H9 (cell line): ENCODE data around the gene CYFIP1. TPM values are rescaled to one million over a fixed set of nuclear protein-coding genes. Genes with fewer than 3 reads are reported as not detected.

Experiments used
- DNase-seq: peaks from one replicate; pipeline ENCODE4 v3.0.0-alpha.2; 2017
- H2AFZ ChIP-seq: one replicate; pipeline ENCODE4 v1.6.1; 2013; ENCODE audit warnings: mild to moderate bottlenecking, low read length, control low read depth, moderate library complexity
- H2AK5ac ChIP-seq: 2 replicates; pipeline ENCODE4 v1.6.1; 2013; ENCODE audit warnings: low read length, control low read depth, mixed read lengths; ENCODE audit not compliant: insufficient read length
- H2BK120ac ChIP-seq: one replicate; pipeline ENCODE4 v1.6.1; 2013; ENCODE audit warnings: low read depth, mild to moderate bottlenecking, low read length, control low read depth, inconsistent platforms; ENCODE audit not compliant: poor library complexity, severe bottlenecking
- H2BK12ac ChIP-seq: 2 replicates; pipeline ENCODE4 v1.6.1; 2013; ENCODE audit warnings: low read length, control low read depth, mixed read lengths, low read depth; ENCODE audit not compliant: insufficient read length
- H2BK15ac ChIP-seq: 2 replicates; pipeline ENCODE4 v1.6.1; 2013; ENCODE audit warnings: low read depth, low read length, control low read depth
- H2BK20ac ChIP-seq: one replicate; pipeline ENCODE4 v1.6.1; 2013; ENCODE audit warnings: low read depth, mild to moderate bottlenecking, low read length, control low read depth, inconsistent platforms; ENCODE audit not compliant: poor library complexity, severe bottlenecking
- H2BK5ac ChIP-seq: 2 replicates; pipeline ENCODE4 v1.6.1; 2013; ENCODE audit warnings: low read length, control low read depth, mixed read lengths; ENCODE audit not compliant: insufficient read length
- H3K14ac ChIP-seq: 2 replicates; pipeline ENCODE4 v1.6.1; 2013; ENCODE audit warnings: low read length, control low read depth; ENCODE audit not compliant: insufficient read depth
- H3K18ac ChIP-seq: 2 replicates; pipeline ENCODE4 v1.6.1; 2013; ENCODE audit warnings: low read depth, mild to moderate bottlenecking, mixed read lengths, low read length, control low read depth; ENCODE audit not compliant: insufficient read length
- H3K23ac ChIP-seq: 2 replicates; pipeline ENCODE4 v1.6.1; 2013; ENCODE audit warnings: low read length, control low read depth, mixed read lengths, low read depth; ENCODE audit not compliant: insufficient read length
- H3K23me2 ChIP-seq: 2 replicates; pipeline ENCODE4 v1.6.1; 2013; ENCODE audit warnings: low read depth, mild to moderate bottlenecking, mixed read lengths, low read length, control low read depth; ENCODE audit not compliant: insufficient read length, poor library complexity, severe bottlenecking
- H3K27ac ChIP-seq: 2 replicates; pipeline ENCODE4 v1.5.1; 2013; ENCODE audit warnings: low read length, control low read depth, mixed read lengths, low read depth; ENCODE audit not compliant: insufficient read length
- H3K27me3 ChIP-seq: 2 replicates; pipeline ENCODE4 v1.6.1; 2013; ENCODE audit warnings: low read length, control low read depth, inconsistent platforms; ENCODE audit not compliant: insufficient read depth
- H3K4ac ChIP-seq: 2 replicates; pipeline ENCODE4 v1.6.1; 2013; ENCODE audit warnings: low read depth, mild to moderate bottlenecking, control low read depth, inconsistent platforms, low read length, moderate library complexity
- H3K4me1 ChIP-seq: 2 replicates; pipeline ENCODE4 v1.6.1; 2013; ENCODE audit warnings: low read length, control low read depth, inconsistent platforms; ENCODE audit not compliant: insufficient read depth
- H3K4me2 ChIP-seq: 2 replicates; pipeline ENCODE4 v1.6.1; 2013; ENCODE audit warnings: low read length, control low read depth, mixed read lengths; ENCODE audit not compliant: insufficient read length, insufficient read depth
- H3K56ac ChIP-seq: 2 replicates; pipeline ENCODE4 v1.6.1; 2013; ENCODE audit warnings: low read depth, mild to moderate bottlenecking, mixed read lengths, low read length, control low read depth; ENCODE audit not compliant: insufficient read length
- H3K79me1 ChIP-seq: 2 replicates; pipeline ENCODE4 v1.6.1; 2013; ENCODE audit warnings: low read depth, mild to moderate bottlenecking, moderate library complexity, low read length, control low read depth, inconsistent platforms; ENCODE audit not compliant: insufficient read depth, poor library complexity, severe bottlenecking
- H3K79me2 ChIP-seq: 2 replicates; pipeline ENCODE4 v1.6.1; 2013; ENCODE audit warnings: low read length, control low read depth, inconsistent platforms; ENCODE audit not compliant: insufficient read depth
- H3K9ac ChIP-seq: 2 replicates; pipeline ENCODE4 v1.6.1; 2013; ENCODE audit warnings: low read length, control low read depth, mixed read lengths; ENCODE audit not compliant: insufficient read length; ENCODE audit errors: extremely low read depth
- H3K9me3 ChIP-seq: one replicate; pipeline ENCODE4 v1.6.1; 2013; ENCODE audit warnings: low read depth, low read length, inconsistent platforms; ENCODE audit not compliant: control insufficient read depth
- H3T11ph ChIP-seq: one replicate; pipeline ENCODE4 v1.6.1; 2013; ENCODE audit warnings: mild to moderate bottlenecking, low read length, control low read depth, inconsistent platforms
- H4K20me1 ChIP-seq: one replicate; pipeline ENCODE4 v1.6.1; 2013; ENCODE audit not compliant: control insufficient read depth, insufficient read length, insufficient read depth
- H4K5ac ChIP-seq: 2 replicates; pipeline ENCODE4 v1.6.1; 2013; ENCODE audit warnings: low read depth, mild to moderate bottlenecking, mixed read lengths, low read length, control low read depth; ENCODE audit not compliant: insufficient read length
- H4K8ac ChIP-seq: replicated peaks from 2 replicates; pipeline ENCODE4 v1.6.1; 2013; ENCODE audit warnings: low read length, control low read depth, mixed read lengths, low read depth; ENCODE audit not compliant: insufficient read length
- H4K91ac ChIP-seq: 2 replicates; pipeline ENCODE4 v1.6.1; 2013; ENCODE audit warnings: low read depth, mild to moderate bottlenecking, moderate library complexity, mixed read lengths, low read length, control low read depth; ENCODE audit not compliant: insufficient read length
- H3K27ac Mint-ChIP-seq, 3 experiments: 2 replicates in 2 of 3; 3 replicates in 1 of 3; pipeline ENCODE4 v1.8.0; 2020 to 2021; ENCODE audit warnings: mixed read lengths in 3 of 3, mild to moderate bottlenecking in 1 of 3, moderate library complexity in 1 of 3
- H3K27me3 Mint-ChIP-seq: 2 replicates; pipeline ENCODE4 v1.8.0; 2021; ENCODE audit warnings: low read depth, mild to moderate bottlenecking, moderate library complexity, mixed read lengths
- H3K36me3 Mint-ChIP-seq, 3 experiments: 2 replicates in 2 of 3; 3 replicates in 1 of 3; pipeline ENCODE4 v1.8.0; 2020 to 2021; ENCODE audit warnings: low read depth in 3 of 3, mixed read lengths in 3 of 3; ENCODE audit not compliant: insufficient read depth in 1 of 3
- H3K4me1 Mint-ChIP-seq, 2 experiments: 2 replicates each; pipeline ENCODE4 v1.8.0; 2020; ENCODE audit warnings: mixed read lengths in 2 of 2
- H3K4me3 Mint-ChIP-seq, 2 experiments: 2 replicates in 1 of 2; 3 replicates in 1 of 2; pipeline ENCODE4 v1.8.0; 2020 to 2021; ENCODE audit warnings: mild to moderate bottlenecking in 2 of 2, mixed read lengths in 2 of 2, moderate library complexity in 1 of 2
- H3K9me3 Mint-ChIP-seq, 2 experiments: 2 replicates in 1 of 2; 3 replicates in 1 of 2; pipeline ENCODE4 v1.8.0; 2020; ENCODE audit warnings: mild to moderate bottlenecking in 2 of 2, mixed read lengths in 2 of 2, moderate library complexity in 1 of 2
- CTCF ChIP-seq: fragments of 200-600 bp; sonication (generic); conservative IDR thresholded peaks from 3 replicates; pipeline ENCODE4 v1.8.0; 2021; ENCODE audit warnings: antibody characterized with exemption, mild to moderate bottlenecking
- WGBS: extraction: QIAGEN DNeasy Blood & Tissue Kit; methylation state at CpG from one replicate; pipeline ENCODE4 v1.1.7; 2013; ENCODE audit warnings: missing lambda C conversion rate, low lambda C conversion rate, mixed read lengths; ENCODE audit not compliant: insufficient read length; ENCODE audit errors: extremely low coverage; 5-methylcytosine and 5-hydroxymethylcytosine counted together
- total RNA-seq: library from RNA; stranded (reverse); gene quantifications from 2 replicates; pipeline ENCODE4 v1.2.1, GENCODE V29; 2021

The CYFIP1 gene
- total RNA-seq, 1 experiment from 2014 or later: 71.2 TPM

- no peak overlapping the region for H3K27ac ChIP-seq
- Mint-ChIP-seq H3K9me3 (no peaks in the 10 kb centered on the region), H3K4me1 (peaks cover 11 to 13% of the 10 kb centered on the region in 2 experiments), H3K27ac (peak overlapping the region in 1 of 3 experiments; percentile 34; a peak in 1 of 7 replicates), H3K27me3 (no peaks in the 10 kb centered on the region), H3K36me3 (peaks cover 33 to 72% (median 53%) of the 10 kb centered on the region in 3 experiments; a peak in 6 of 7 replicates), H3K4me3 (no peak overlapping the region)
- no peak for DNase-seq
- H3K9ac ChIP-seq: no peak overlapping the region
- no peak overlapping the region for H2BK5ac ChIP-seq
- no peak overlapping the region for H3K4ac ChIP-seq
- H3K27me3 ChIP-seq: no peaks in the 10 kb centered on the region
- no peak overlapping the region for H2BK20ac ChIP-seq
- no peak overlapping the region for H3K18ac ChIP-seq
- H4K5ac ChIP-seq: no peak overlapping the region
- H3K56ac ChIP-seq: no peak overlapping the region
- no peak overlapping the region for H3K23ac ChIP-seq
- no peaks in the 10 kb centered on the region for H3K9me3 ChIP-seq
- H3K4me1 ChIP-seq: peaks cover 2% of the 10 kb centered on the region; the same call in 1 of the 2 replicates
- H3K14ac ChIP-seq: no peak overlapping the region
- H2BK15ac ChIP-seq: no peak overlapping the region
- whole genome bisulfite sequencing: no CpG with 5 or more reads among the region's 3 CpGs
- no peak overlapping the region for H2AK5ac ChIP-seq
- H2BK120ac ChIP-seq: no peak overlapping the region
- H3T11ph ChIP-seq: no peak overlapping the region
- H3K4me2 ChIP-seq: no peak overlapping the region
- H2AFZ ChIP-seq: no peak overlapping the region
- peaks cover 17% of the 10 kb centered on the region; the same call in 1 of the 2 replicates for H3K79me2 ChIP-seq
- peaks cover 13% of the 10 kb centered on the region for H3K79me1 ChIP-seq
- no peak overlapping the region for H4K91ac ChIP-seq
- H4K8ac ChIP-seq: no peak overlapping the region
- TF ChIP-seq CTCF: no peak
- H2BK12ac ChIP-seq: no peak overlapping the region
- peaks cover 3% of the 10 kb centered on the region for H4K20me1 ChIP-seq
- H3K23me2 ChIP-seq: no peaks in the 10 kb centered on the region
These were observed 130.1 kb downstream of the CYFIP1 start for GRCh38 chr15:22850055-22850454.
